ENCODE data around the gene ECHDC3.

GRCh38 chr10:11746883-11747539 lies 4.8 kb downstream of the ECHDC3 start:
- TF ChIP-seq CTCF (IDR thresholded peaks at IDR 0.05) (no peak), PBX3 (IDR thresholded peaks at IDR 0.05) (no peak), POLR2A (IDR thresholded peaks at IDR 0.05; ENCODE audit: low read length) (no peak), JUNB (IDR thresholded peaks at IDR 0.05) (no peak), ESRRA (IDR thresholded peaks at IDR 0.05; ENCODE audit: borderline replicate concordance, low read length) (no peak), RCOR1 (IDR thresholded peaks at IDR 0.05; ENCODE audit: low read depth, low read length) (no peak), ZFP36 (IDR thresholded peaks at IDR 0.05; ENCODE audit: borderline replicate concordance, partially characterized antibody) (no peak), RAD21 (conservative IDR thresholded peaks at IDR 0.05 in 1 of 2, IDR thresholded peaks at IDR 0.05 in 1 of 2) (no peak), USF2 (IDR thresholded peaks at IDR 0.05) (no peak)
